ENCODE measurements around the gene ANGEL2.
"Not testable (repeated sequence)": the region's sequence is repeated elsewhere in the genome, so short reads cannot be mapped to it uniquely, and the experiment has no call there.

Gene ANGEL2

GRCh38 chr1:213050745-213051126 lies 35.1 kb upstream of the ANGEL2 start:
- H3K27ac ChIP-seq (ENCODE audit: low read length): peak overlapping the region; percentile 30
- peaks cover 13% of the 10 kb centered on the region for H3K4me1 ChIP-seq (ENCODE audit: control insufficient read depth, low read depth, low read length)
- H3K9me3 ChIP-seq (ENCODE audit: control insufficient read depth, low read depth, low read length): no peaks in the 10 kb centered on the region
- H3K27me3 ChIP-seq (ENCODE audit: control insufficient read depth, insufficient read depth, low read length): no peaks in the 10 kb centered on the region
- H3K9ac ChIP-seq (ENCODE audit: low read length): peak overlapping the region; percentile 47
- no peaks in the 10 kb centered on the region for H3K36me3 ChIP-seq (ENCODE audit: control insufficient read depth, low read depth, low read length)
- peak overlapping the region; percentile 88 for H3K4me3 ChIP-seq (ENCODE audit: low read length)

DNA sequence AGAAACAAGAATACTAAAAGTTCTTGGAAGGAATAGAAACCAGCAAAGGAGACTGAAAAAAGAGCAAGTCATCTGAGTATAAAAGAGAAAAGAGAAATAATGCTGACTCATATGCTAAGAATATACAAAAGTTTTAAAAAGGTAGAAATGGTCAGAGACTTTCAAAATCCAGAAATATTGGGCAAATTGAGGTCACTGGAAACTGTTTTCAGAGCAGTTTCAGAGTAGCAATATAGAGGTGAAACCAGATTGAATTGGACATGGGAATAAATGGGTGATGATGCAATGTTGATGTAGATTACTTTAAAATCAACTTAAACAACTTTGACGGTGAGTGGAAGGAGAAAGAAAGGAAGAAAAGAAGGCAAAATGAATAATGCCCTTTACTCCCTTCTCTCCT lies 33.6 kb upstream of the ANGEL2 start:
- H3K9ac ChIP-seq (ENCODE audit: low read length): no peak overlapping the region
- no peak overlapping the region for H3K27ac ChIP-seq (ENCODE audit: low read length)
- no peaks in the 10 kb centered on the region for H3K9me3 ChIP-seq (ENCODE audit: control insufficient read depth, low read depth, low read length)
- H3K4me1 ChIP-seq (ENCODE audit: control insufficient read depth, low read depth, low read length): peaks cover 13% of the 10 kb centered on the region
- no peak overlapping the region for H3K4me3 ChIP-seq (ENCODE audit: low read length)
- H3K36me3 ChIP-seq (ENCODE audit: control insufficient read depth, low read depth, low read length): no peaks in the 10 kb centered on the region
- no peaks in the 10 kb centered on the region for H3K27me3 ChIP-seq (ENCODE audit: control insufficient read depth, insufficient read depth, low read length)

DNA sequence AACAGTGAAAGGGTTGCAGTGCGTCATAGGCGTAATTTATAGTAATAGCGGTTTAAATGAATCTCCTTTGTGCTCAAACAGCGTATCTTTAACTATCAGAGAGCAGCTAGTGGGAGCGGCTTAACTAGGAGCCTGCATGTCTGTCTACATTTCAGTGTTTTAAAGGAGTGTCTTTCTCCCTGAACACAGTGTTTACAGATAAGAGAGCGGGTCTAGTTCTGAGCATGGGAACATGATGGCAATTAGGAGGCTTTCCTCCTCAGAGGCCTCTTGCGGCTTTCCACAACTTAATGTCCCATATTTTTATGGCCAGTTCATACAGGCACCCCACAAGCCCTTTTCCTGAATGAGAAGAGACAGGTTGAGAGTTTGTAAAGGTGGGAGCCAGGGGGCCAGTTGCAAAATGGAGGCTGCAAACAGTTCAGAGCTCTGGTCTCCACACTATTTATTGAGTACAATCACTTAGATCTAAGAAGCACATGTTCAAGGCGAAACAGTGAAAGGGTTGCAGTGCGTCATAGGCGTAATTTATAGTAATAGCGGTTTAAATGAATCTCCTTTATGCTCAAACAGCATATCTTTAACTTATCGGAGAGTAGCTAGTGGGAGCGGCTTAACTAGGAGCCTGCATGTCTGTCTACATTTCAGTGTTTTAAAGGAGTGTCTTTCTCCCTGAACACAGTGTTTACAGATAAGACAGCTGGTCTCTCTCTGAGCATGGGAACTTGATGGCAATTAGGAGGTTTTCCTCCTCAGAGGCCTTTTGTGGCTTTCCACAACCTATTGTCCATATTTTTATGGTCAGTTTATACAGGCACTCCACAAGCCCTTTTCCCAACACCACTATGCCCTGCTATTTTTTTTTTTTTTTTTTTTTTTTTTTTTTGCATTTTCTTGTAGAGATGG lies 29.9 kb upstream of the ANGEL2 start:
- not testable (repeated sequence) for H3K27ac ChIP-seq (ENCODE audit: low read length); H3K27me3 ChIP-seq (ENCODE audit: control insufficient read depth, insufficient read depth, low read length); H3K9ac ChIP-seq (ENCODE audit: low read length); H3K9me3 ChIP-seq (ENCODE audit: control insufficient read depth, low read depth, low read length); H3K4me3 ChIP-seq (ENCODE audit: low read length); H3K36me3 ChIP-seq (ENCODE audit: control insufficient read depth, low read depth, low read length)
- H3K4me1 ChIP-seq (ENCODE audit: control insufficient read depth, low read depth, low read length): peaks cover 13% of the 10 kb centered on the region

DNA sequence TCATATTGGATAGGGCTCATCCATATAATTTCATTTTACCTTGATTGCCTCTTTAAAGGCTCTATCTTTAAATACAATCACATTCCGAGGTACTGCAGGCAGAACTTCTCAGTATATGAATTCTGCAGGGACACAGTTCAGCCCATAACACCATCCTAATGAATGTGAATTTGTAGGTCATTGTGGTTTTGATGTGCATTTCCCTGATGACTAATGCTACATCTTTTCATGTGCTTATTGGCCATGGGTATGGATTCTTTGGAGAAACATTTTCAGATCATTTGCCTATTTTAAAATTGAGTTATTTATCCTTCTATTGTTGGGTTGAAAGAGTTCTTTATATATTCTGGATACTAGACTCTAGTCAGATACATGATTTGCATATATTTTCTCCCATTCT lies 25.8 kb upstream of the ANGEL2 start:
- H3K9me3 ChIP-seq (ENCODE audit: control insufficient read depth, low read depth, low read length): no peaks in the 10 kb centered on the region
- H3K4me3 ChIP-seq (ENCODE audit: low read length): no peak overlapping the region
- H3K36me3 ChIP-seq (ENCODE audit: control insufficient read depth, low read depth, low read length): no peaks in the 10 kb centered on the region
- H3K9ac ChIP-seq (ENCODE audit: low read length): no peak overlapping the region
- H3K4me1 ChIP-seq (ENCODE audit: control insufficient read depth, low read depth, low read length): peaks cover 5% of the 10 kb centered on the region
- no peak overlapping the region for H3K27ac ChIP-seq (ENCODE audit: low read length)
- no peaks in the 10 kb centered on the region for H3K27me3 ChIP-seq (ENCODE audit: control insufficient read depth, insufficient read depth, low read length)

DNA sequence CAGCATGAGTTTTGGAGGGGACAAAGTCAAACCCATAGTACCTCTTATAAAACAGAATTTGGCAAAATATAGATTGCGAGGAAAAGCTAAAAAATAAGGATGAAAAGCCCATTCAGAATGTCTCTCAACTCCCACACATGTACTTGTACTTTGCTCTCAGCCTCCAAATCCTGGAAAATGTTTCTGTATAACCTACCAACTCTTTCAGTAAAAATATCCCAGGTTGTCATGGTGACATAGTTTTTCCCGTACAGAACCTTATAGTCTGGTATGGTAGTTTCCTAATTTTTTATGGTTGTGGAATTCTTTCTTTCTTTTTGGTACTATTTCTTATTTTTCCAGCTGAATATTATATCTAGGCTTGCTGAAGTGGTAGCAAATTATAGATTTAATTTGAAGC lies 19.9 kb upstream of the ANGEL2 start:
- Histone ChIP-seq H3K9ac (ENCODE audit: low read length) (no peak overlapping the region), H3K9me3 (ENCODE audit: control insufficient read depth, low read depth, low read length) (no peaks in the 10 kb centered on the region), H3K27me3 (ENCODE audit: control insufficient read depth, insufficient read depth, low read length) (no peaks in the 10 kb centered on the region), H3K4me3 (ENCODE audit: low read length) (no peak overlapping the region), H3K4me1 (ENCODE audit: control insufficient read depth, low read depth, low read length) (no peaks in the 10 kb centered on the region), H3K36me3 (ENCODE audit: control insufficient read depth, low read depth, low read length) (no peaks in the 10 kb centered on the region), H3K27ac (ENCODE audit: low read length) (no peak overlapping the region)

GRCh38 chr1:213034713-213035112 lies 19.0 kb upstream of the ANGEL2 start:
- no peak overlapping the region for H3K9ac ChIP-seq (ENCODE audit: low read length)
- H3K27me3 ChIP-seq (ENCODE audit: control insufficient read depth, insufficient read depth, low read length): no peaks in the 10 kb centered on the region
- no peaks in the 10 kb centered on the region for H3K36me3 ChIP-seq (ENCODE audit: control insufficient read depth, low read depth, low read length)
- H3K9me3 ChIP-seq (ENCODE audit: control insufficient read depth, low read depth, low read length): no peaks in the 10 kb centered on the region
- H3K4me1 ChIP-seq (ENCODE audit: control insufficient read depth, low read depth, low read length): no peaks in the 10 kb centered on the region
- no peak overlapping the region for H3K4me3 ChIP-seq (ENCODE audit: low read length)
- H3K27ac ChIP-seq (ENCODE audit: low read length): no peak overlapping the region

DNA sequence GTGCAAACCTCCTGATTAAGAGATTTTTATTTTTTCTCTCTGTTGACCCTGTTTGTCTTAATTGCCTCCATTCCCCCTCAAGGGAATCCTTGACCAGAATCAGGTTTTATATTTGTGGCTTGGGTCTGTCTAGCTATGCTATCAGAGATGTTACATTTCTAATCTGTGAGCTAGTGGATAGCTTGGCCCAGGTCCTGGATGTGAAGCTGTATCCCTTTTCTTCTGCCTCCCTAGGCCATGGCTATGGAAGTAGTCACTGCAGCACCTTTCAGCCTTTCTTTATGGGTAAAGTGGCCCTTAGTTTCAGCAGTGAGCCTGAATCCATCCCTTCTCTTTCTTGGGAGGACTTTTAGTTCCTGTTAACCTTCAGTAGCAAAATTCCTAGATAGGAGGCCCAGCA lies 17.0 kb upstream of the ANGEL2 start:
- no peaks in the 10 kb centered on the region for H3K27me3 ChIP-seq (ENCODE audit: control insufficient read depth, insufficient read depth, low read length)
- H3K27ac ChIP-seq (ENCODE audit: low read length): no peak overlapping the region
- H3K9me3 ChIP-seq (ENCODE audit: control insufficient read depth, low read depth, low read length): no peaks in the 10 kb centered on the region
- no peak overlapping the region for H3K9ac ChIP-seq (ENCODE audit: low read length)
- no peak overlapping the region for H3K4me3 ChIP-seq (ENCODE audit: low read length)
- no peaks in the 10 kb centered on the region for H3K4me1 ChIP-seq (ENCODE audit: control insufficient read depth, low read depth, low read length)
- H3K36me3 ChIP-seq (ENCODE audit: control insufficient read depth, low read depth, low read length): no peaks in the 10 kb centered on the region

- H3K4me1 ChIP-seq (ENCODE audit: control insufficient read depth, low read depth, low read length); H3K9ac ChIP-seq (ENCODE audit: low read length); H3K27me3 ChIP-seq (ENCODE audit: control insufficient read depth, insufficient read depth, low read length); H3K4me3 ChIP-seq (ENCODE audit: low read length); H3K36me3 ChIP-seq (ENCODE audit: control insufficient read depth, low read depth, low read length); H3K9me3 ChIP-seq (ENCODE audit: control insufficient read depth, low read depth, low read length); H3K27ac ChIP-seq (ENCODE audit: low read length): not testable (repeated sequence)
Observed at GRCh38 chr1:213027024-213027423, 11.4 kb upstream of the ANGEL2 start.

DNA sequence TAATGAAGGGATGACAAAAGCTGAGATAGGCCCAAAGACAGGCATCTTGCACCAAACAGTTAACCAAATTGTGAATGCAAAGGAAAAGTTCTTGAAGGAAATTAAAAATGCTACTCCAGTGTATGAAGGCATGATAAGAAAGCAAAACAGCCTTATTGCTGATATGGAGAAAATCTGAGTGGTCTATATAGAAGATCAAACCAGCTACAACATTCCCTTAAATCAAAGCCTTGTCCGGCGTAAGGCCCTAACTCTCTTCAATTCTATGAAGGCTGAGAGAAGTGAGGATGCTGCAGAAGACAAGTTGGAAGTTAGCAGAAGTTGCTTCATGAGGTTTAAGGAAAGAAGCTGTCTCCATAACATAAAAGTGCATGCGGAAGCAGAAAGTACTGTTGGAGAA lies 4.3 kb upstream of the ANGEL2 start:
- no peaks in the 10 kb centered on the region for H3K9me3 ChIP-seq (ENCODE audit: control insufficient read depth, low read depth, low read length)

DNA sequence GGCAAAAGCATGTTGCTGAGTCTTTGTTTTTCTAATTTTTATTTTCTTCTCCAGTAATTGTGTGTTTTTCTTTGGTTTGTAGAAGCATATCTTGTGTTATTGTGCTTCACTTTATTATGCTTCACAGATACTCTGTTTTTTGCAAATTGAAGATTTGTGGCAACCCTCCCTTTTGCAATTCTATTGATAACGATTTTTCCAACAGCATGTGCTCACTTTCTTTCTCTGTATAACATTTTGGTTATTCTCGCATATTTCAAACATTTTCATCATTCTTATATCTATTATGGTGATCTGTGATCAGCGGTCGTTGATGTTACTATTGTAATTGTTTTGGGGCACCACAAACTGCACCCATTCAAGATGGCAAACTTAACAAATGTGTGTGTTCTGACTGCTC lies 3.8 kb upstream of the ANGEL2 start:
- H3K4me3 ChIP-seq (ENCODE audit: low read length): no peak overlapping the region

More for the DNA sequence above, 4.3 kb upstream of the ANGEL2 start:
- Histone ChIP-seq H3K27me3 (ENCODE audit: control insufficient read depth, insufficient read depth, low read length) (no peaks in the 10 kb centered on the region), H3K4me1 (ENCODE audit: control insufficient read depth, low read depth, low read length) (no peaks in the 10 kb centered on the region), H3K9ac (ENCODE audit: low read length) (no peak overlapping the region), H3K4me3 (ENCODE audit: low read length) (no peak overlapping the region), H3K27ac (ENCODE audit: low read length) (no peak overlapping the region), H3K36me3 (ENCODE audit: control insufficient read depth, low read depth, low read length) (no peaks in the 10 kb centered on the region)

DNA sequence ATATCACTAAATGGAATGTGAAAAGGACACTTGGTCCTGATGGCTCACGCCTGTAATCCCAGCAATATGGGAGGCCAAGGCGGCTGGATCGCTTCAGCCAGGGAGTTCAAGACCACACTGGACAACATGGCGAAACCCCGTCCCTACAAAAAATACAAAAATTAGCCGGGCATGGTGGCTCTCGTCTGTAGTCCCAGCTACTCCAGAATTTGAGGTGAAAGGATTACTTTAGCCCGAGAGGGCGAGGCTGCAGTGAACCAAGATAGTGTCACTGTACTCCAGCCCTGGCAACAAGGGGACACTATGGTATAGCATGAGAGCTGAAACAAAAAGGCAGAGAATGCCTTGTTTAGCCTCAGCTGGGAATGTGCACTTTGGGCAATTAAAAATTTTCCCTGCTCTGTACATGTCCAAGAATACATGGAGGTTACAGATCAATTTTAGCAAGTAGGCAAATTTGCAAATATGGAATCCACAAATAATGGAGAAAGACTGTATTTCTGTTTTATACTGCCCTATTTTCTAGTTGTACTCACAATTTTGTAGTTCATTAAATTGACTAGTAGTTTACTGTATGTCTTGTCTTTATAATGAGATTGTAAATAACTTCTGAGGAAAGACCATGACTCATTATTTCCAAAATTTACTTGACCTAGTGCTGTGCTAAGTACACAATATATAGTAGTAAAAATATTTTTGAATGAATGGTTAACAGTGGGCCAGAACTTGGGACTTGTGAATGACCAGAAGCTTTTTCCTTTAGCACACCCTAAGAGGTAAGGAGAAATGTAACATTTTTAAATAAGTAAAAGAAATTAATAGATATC lies 2.0 kb upstream of the ANGEL2 start:
- no peaks in the 10 kb centered on the region for H3K27me3 ChIP-seq (ENCODE audit: control insufficient read depth, insufficient read depth, low read length)

More for the DNA sequence above, 3.8 kb upstream of the ANGEL2 start:
- H3K27ac ChIP-seq (ENCODE audit: low read length): no peak overlapping the region
- H3K4me1 ChIP-seq (ENCODE audit: control insufficient read depth, low read depth, low read length): peaks cover 2% of the 10 kb centered on the region
- no peaks in the 10 kb centered on the region for H3K36me3 ChIP-seq (ENCODE audit: control insufficient read depth, low read depth, low read length)
- no peaks in the 10 kb centered on the region for H3K27me3 ChIP-seq (ENCODE audit: control insufficient read depth, insufficient read depth, low read length)
- no peak overlapping the region for H3K9ac ChIP-seq (ENCODE audit: low read length)
- H3K9me3 ChIP-seq (ENCODE audit: control insufficient read depth, low read depth, low read length): no peaks in the 10 kb centered on the region

More for the DNA sequence above, 2.0 kb upstream of the ANGEL2 start:
- Histone ChIP-seq H3K4me3 (ENCODE audit: low read length) (no peak overlapping the region), H3K27ac (ENCODE audit: low read length) (no peak overlapping the region), H3K4me1 (ENCODE audit: control insufficient read depth, low read depth, low read length) (peaks cover 4% of the 10 kb centered on the region), H3K36me3 (ENCODE audit: control insufficient read depth, low read depth, low read length) (peaks cover 4% of the 10 kb centered on the region), H3K9ac (ENCODE audit: low read length) (no peak overlapping the region), H3K9me3 (ENCODE audit: control insufficient read depth, low read depth, low read length) (no peaks in the 10 kb centered on the region)
